ENCODE data around the gene MRPL36.

MRPL36 gene

GRCh38 chr5:1749346-1750124 is 50.1 kb downstream of the MRPL36 start:
- DNase-seq (ENCODE audit: low spot score), result no peak

DNA sequence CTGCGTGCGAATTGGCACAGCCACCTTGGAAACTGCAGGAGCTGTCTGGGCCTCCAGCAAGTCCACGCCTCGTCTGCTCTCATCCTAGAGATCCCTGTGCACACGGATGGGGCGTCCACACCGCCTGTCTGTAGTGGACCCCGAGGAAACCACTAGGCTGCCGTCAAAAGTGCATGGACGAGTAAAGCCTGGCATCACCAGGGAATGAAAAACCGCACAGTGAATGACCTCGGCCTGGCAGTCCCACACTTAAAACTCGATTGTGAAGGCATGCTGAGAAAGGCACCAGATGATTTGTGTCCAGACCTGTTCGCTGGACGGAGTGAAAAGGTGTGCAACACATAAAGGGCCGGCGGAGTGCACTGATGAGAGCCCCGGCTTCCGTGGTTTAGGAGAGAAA is 50.8 kb downstream of the MRPL36 start:
- DNase-seq (ENCODE audit: low spot score), result no peak

Measured in D341Med (cell line).